GM21526 (cell line): ENCODE data around the gene MAN1A1.
A peak's percentile ranks its signal among the peaks of the same experiment; 100 is the strongest.

Experiments used
- ATAC-seq: cut with Tn5 transposase; IDR thresholded peaks from one replicate; pipeline ENCODE4 v1.9.1; 2021; ENCODE audit warnings: moderate library complexity; ENCODE audit not compliant: unreplicated experiment, low FRiP score

The MAN1A1 gene

GRCh38 chr6:119241540-119242309, 107.8 kb downstream of the MAN1A1 start:
- ATAC-seq: no peak

DNA sequence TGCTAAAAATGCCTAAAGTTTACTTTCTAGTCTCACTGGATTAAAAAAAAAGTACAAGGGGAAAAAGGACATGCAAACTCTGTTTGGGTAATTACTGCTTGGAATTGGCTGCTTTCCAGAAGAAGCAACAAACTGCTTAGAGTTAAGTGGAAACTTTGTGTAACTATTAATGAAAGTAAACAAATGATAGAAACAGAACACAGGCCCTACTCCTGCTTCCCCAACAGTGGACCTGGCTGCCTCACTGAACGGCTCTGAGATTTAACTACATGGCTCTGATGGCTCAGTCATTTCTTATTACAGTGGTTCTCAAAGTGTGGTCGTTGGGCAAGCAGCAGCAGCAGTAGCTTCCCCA, 108.5 kb downstream of the MAN1A1 start:
- ATAC-seq: no peak

DNA sequence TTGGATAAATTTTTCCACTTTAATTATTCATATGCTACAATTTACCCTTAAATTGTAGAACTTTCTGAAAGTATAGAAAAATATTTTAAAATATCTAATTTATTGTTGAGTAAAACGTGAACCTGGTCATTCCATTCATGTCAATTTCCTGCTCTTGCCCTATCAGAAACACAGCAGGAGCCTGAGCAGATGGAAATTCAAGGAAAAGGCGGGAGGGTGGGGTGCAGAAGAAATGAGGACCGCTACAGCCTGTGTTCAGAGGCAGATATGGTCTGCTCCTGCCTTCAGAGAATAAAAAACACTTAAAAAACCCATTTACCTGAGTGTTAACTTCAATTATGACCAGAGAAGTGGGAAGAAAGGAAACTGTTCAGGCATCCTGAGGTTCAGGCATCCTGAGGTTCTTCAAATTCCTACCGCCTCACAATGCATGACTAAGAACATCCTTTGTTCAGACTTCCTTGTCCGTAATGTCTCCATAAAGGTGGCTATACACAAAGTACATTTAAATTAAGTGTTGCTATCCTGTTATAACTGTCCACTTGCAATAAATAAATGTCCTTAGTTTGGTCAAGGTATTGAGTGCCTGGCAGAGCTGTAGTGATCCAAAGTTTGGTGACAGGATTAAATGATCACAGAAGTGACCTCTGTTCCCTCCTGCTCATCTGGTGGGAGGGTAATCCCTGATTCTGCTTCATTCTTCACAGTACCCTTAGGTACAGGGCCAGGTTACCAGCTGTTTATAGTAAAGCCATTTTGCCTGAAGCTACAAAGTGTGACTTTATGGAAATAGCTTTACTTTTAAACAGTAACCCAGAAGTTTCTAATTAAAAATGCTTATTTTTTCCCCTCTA, 109.1 kb downstream of the MAN1A1 start:
- no peak for ATAC-seq

GRCh38 chr6:119237177-119237715, 112.3 kb downstream of the MAN1A1 start:
- no peak for ATAC-seq

DNA sequence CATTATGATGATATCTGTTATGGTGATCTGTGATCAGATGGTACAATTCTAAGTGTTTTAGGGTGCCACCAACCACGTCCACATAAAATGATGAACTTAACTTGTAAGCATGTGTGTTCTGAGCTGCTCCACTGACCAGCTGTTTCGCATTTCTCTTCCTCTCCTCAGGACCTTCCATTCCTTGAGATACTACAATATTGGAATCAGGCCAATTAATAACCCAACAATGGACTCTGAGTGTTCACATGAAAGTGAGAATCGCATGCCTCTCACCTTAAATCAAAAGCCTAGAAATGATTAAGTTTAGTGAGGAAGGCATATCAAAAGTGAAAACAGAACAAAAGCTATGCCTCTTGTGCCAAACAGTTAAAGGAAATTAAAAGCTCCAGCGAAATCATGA, 114.6 kb downstream of the MAN1A1 start:
- no peak for ATAC-seq

GRCh38 chr6:119234457-119234856, 115.1 kb downstream of the MAN1A1 start:
- ATAC-seq: no peak

DNA sequence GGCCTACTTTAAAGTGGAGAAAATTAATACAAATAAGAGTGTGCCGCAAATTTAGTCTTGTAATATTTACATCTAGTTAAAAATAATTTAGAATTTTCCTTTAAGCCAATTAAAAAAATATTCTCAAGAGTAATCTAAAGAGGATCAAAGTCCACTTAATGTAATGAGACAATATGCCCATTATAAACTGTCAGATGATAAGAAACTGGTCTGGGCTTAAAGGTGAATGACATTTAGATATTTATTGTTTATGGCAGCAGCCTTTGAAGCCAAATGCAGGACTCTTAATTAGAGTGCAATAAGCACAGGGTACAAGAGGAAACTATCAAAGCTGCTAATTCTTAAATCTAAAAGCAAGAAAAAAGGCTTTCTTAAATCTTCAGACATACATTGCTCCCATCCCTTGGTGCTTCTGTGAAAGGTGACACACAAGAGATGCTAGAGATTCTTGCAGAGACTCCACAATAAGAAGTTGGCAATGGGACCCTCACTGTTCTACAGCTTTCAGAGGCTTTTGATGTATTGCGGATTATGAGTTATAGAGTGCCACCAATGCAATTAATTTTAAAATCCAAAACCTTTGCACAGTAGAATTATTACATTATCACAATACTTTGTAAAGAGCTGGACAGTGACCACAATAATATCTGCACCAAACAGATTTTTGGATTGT, 116.1 kb downstream of the MAN1A1 start:
- no peak for ATAC-seq

GRCh38 chr6:119231394-119231793, 118.2 kb downstream of the MAN1A1 start:
- no peak for ATAC-seq

GRCh38 chr6:119230160-119230559, 119.4 kb downstream of the MAN1A1 start:
- ATAC-seq: no peak

DNA sequence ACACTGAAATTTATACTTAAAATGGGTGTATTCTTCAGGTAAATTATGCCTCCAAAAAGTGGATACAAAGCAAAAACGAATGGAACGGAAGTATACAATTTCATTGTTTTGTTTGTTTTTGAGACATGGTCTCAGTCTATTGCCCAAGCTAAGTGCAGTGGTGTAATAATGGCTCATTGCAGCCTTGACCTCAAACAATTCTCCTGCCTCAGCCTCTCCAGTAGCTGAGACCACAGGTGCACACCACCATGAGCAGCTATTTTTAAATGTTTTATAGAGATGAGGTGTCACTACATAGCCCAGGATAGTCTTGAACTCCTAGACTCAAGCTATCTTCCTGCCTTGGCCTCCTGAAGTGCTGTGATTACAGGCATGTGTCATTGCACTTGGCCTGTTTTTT, 122.2 kb downstream of the MAN1A1 start:
- no peak for ATAC-seq

- no peak for ATAC-seq
Observed at GRCh38 chr6:119226089-119226488, 123.5 kb downstream of the MAN1A1 start.

DNA sequence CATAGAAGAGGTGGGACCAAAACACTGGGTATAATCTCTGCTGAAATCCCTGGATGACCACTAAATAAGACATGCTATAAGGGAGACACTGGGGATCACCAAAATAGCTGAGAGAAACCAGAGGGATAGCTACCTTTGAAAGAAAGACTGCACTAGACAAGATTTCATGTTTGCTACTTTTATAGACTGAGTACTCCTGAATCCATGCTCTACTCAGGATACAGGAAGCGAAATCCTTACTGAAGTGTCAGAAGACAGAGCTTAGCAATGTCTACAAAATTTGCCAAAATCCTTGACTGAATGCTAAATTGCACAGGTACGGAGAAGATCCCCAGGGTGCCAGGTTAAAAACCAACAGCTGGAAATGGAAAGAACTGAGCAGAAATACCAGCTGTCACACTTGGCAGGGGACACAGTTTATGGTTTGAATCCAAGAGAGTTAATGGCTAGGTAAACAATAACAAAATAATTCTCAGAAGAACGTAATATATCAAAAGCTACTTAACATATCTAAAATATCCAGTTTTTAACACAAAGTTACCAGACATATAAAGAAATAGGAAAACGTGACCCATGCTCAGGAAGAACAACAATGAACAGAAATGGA, 125.4 kb downstream of the MAN1A1 start:
- no peak for ATAC-seq

GRCh38 chr6:119220452-119220851, 129.1 kb downstream of the MAN1A1 start:
- no peak for ATAC-seq

DNA sequence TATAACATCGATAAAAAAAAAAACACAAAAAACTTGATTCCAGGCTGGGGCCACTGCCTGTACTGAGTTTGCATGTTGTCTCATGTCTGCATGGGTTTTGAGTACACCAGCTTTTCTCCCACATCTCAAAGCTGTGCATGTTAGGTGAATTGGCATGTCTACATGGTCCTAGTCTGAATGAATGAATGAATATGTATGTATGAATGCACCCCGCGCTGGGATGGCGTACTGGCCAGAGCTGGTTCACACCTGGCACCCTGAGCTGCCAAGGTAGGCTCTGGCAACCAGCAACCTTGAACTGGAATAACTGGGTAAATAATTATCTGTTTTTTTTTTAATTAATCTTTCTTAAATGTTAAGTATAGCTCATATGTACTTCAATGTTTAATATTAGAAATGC, 131.0 kb downstream of the MAN1A1 start:
- ATAC-seq: no peak

DNA sequence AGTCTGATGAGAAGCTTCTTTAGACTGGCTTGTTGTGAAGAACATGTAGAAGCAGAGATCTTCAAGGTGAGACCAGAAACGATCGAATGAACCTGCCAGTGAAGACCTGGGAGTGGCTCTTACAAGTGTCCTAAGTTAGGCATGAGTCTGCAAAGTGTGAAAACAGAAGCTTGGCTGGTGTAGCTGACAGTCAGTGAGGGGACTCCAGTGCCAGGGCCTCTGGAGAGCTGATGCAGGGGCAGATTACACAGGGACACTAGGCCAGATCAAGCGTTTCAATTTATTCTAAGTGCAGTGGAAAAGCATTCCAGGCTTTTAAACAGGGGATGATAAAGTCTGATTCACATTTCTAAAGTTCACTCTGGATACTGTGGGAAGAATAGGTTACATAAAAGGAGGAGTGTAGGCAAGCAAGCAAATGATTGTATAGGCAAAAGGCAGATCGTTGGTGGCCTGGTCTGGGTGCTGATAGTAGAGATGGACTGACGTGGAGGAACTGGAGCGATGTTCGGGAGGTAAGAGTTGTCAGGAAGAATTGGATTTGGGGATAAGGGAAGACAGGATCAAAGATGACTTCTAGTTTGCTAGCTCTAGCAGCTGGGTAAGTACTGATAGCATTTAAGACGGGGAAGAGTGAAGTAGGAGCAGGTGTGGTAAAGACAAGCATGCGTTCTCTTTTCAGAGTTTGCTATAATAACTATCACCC, 133.5 kb downstream of the MAN1A1 start:
- no peak for ATAC-seq

DNA sequence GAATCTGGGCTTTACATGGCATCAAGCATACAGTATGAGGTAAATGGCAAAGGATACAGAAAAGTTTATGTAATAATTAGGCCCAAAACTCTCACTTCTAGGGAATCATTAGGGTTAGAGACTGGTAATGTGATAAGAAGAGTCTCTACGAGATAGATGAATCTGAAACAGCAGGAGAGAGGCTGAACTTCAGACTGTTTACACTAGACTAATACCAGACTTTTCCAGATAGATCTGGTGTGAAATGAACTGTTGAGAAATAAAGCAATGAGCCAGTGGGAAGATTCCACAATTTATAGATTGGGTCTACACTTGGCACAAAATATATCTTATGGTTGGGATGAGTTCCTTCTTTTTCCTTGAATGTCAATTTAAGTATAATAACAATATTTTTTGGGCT, 134.3 kb downstream of the MAN1A1 start:
- no peak for ATAC-seq

DNA sequence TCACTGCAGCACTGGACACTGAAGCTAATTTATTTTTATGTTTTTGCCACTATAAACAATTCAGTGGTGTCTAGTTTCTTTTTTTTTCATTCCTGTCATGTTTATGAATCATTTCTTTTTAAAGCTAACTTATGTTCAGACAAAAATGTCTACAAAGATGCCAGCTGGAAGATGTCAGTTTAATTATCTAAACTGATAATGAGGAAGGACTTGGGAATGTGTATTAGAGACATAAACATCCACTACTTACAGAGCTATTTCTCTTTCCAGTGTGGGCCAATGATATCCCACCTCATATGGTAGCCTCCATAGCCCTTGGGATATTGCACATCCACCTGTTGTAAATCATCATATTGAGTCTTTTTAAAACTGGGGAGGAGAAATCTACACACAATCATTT, 139.0 kb downstream of the MAN1A1 start:
- no peak for ATAC-seq

GRCh38 chr6:119209452-119210205, 139.9 kb downstream of the MAN1A1 start:
- peak; percentile 69 for ATAC-seq

GRCh38 chr6:119207971-119208725, 141.4 kb downstream of the MAN1A1 start:
- no peak for ATAC-seq
